Adipose tissue (tissue), 3 donors: ENCODE data around the gene SCML2. TPM values are rescaled to one million over a fixed set of nuclear protein-coding genes. Genes with fewer than 3 reads are reported as not detected.
"Not testable (repeated sequence)": the region's sequence is repeated elsewhere in the genome, so short reads cannot be mapped to it uniquely, and the experiment has no call there.

ENCODE experiments used
- H3K27ac ChIP-seq: one replicate; pipeline ENCODE4 v1.5.1; 2013; ENCODE audit warnings: low read depth, low read length
- WGBS, 3 donors: extraction: QIAGEN DNeasy Blood & Tissue Kit; methylation state at CpG; one replicate each; pipeline ENCODE4 v1.1.7; 2013; 5-methylcytosine and 5-hydroxymethylcytosine counted together
- polyA plus RNA-seq, 3 donors: library from polyadenylated mRNA; stranded (reverse); fragments of 200-250 nt; gene quantifications; one replicate each; pipeline ENCODE4 v1.2.3, GENCODE V29; 2013
- donor health status: healthy with polysubstance abuse.
- donor health status: Bipolar disorder and iron deficiency.
- donor health status: healthy.

The SCML2 gene
- polyA plus RNA-seq, 3 donors, result 0.67 to 2.7 (median 1.1) TPM

GRCh38 chrX:18286322-18286831 is 68.1 kb downstream of the SCML2 start:
- 63 to 71% (median 64%) methylated on average over 3 of the region's 3 CpGs for WGBS, 3 donors
- H3K27ac ChIP-seq, result no peak overlapping the region

- H3K27ac ChIP-seq, result no peak overlapping the region
- 85 to 96% (median 89%) methylated on average over 4 of the region's 4 CpGs for WGBS, 3 donors
Measured at GRCh38 chrX:18278449-18278848, 76.0 kb downstream of the SCML2 start.

DNA sequence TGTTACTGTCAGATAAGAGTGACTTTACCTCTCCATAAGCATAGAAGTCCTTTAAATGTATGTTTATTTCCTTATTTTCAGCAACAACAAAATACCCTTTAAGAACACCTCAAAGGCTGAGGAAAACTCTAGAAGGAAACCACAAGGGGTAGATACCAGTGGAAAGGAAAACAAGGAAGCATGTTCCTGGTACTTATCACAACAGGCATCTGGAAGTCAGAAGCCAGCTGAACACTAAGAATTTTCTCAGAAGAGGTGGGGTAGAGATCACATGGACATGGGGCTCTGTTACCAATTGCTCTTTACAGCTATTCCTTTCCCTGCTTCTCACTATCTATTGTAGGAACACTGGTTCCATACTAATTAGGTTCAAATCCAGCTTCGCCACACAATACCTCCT is 82.3 kb downstream of the SCML2 start:
- WGBS, 3 donors, result 88 to 100% (median 90%) methylated on average over 1 of the region's 1 CpG
- no peak overlapping the region for H3K27ac ChIP-seq

GRCh38 chrX:18271725-18272124 is 82.8 kb downstream of the SCML2 start:
- WGBS, 3 donors, result 65 to 93% (median 82%) methylated on average over 1 of the region's 1 CpG
- no peak overlapping the region for H3K27ac ChIP-seq

DNA sequence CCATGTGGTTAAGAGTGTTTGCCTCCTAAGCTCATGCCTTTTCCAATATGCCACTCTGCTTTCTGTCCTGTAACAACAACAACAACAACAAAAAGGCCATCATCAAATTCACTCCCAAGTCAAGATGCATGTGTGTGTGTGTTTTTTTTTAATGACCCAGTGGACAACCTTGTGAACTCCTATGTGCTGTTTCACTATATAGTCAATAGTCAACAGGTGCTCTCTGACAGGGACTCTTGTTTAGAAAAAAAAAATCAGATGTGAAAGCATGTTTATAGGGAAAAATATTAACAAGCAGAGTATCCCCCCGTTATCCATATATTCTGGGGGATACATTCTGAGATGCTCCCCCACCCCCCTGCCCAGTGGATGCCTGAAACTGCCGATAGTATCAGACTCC is 83.2 kb downstream of the SCML2 start:
- WGBS, 3 donors, result 78 to 95% (median 88%) methylated on average over 2 of the region's 2 CpGs
- H3K27ac ChIP-seq, result no peak overlapping the region

- 94 to 100% (median 97%) methylated on average over 1 of the region's 1 CpG for WGBS, 3 donors
Measured at GRCh38 chrX:18255059-18255458, 99.4 kb downstream of the SCML2 start.

GRCh38 chrX:18252644-18253359 is 101.7 kb downstream of the SCML2 start:
- H3K27ac ChIP-seq, result no peak overlapping the region
- 28 to 42% (median 36%) methylated on average over 3 of the region's 3 CpGs for WGBS, 3 donors

More at GRCh38 chrX:18255059-18255458, 99.4 kb downstream of the SCML2 start:
- H3K27ac ChIP-seq, result no peak overlapping the region

- WGBS, 3 donors, result 73 to 81% (median 74%) methylated on average over 12 to 19 of the region's 21 CpGs
- not testable (repeated sequence) for H3K27ac ChIP-seq
Measured at GRCh38 chrX:18229646-18230045, 124.8 kb downstream of the SCML2 start.

DNA sequence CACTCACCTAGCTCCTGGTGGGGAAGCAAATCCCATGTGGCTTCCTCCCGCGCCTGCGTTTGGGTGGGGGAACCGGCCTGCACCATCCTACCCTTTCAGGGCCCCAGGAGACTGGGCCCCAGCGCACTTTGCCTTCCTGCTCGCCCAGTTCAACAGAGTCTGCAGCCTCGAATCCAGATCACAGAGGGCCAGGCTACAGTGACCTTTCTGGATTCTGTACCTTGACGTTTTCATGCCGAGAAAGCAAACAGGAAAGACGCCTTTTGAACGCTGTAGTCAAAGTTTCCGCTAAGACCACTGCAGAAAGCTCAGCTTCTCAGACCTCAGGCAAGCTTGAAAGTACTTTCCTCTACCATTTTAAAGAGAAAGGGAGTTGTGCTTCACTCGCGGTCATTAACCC is 126.4 kb downstream of the SCML2 start:
- WGBS, 3 donors, result 78 to 89% (median 82%) methylated on average over 14 of the region's 14 CpGs
- H3K27ac ChIP-seq, result no peak overlapping the region

DNA sequence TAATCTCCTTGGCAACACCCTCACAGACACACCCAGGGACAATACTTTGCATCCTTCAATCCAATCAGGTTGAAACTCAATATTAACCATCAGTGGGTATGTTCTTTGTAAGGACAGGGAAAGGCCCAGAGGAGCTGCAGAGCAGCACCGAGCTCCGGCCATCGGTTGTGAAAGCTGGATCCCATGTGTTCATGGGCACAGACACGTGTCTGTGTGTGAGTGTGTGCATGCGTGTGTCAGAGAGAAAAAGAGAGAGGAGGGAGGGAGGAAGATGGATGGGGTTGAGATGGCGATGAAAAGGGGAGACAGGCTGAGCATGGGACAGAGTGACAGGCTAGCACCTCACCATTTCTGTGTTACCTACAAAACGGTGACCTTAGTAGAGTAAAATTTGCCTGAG is 127.0 kb downstream of the SCML2 start:
- no peak overlapping the region for H3K27ac ChIP-seq
- 77 to 97% (median 91%) methylated on average over 6 to 7 of the region's 7 CpGs for WGBS, 3 donors

GRCh38 chrX:18220786-18221185 is 133.7 kb downstream of the SCML2 start, which contains the start of gene BEND2:
Gene BEND2, minus strand, starts transcription at chrX:18220886. Its CDS starts 136 bp downstream, at chrX:18220750.
- WGBS, 3 donors, result 94 to 95% (median 95%) methylated on average over 16 to 19 of the region's 19 CpGs
- no peak within 1 kb of the TSS for H3K27ac ChIP-seq

- WGBS, 3 donors, result 21 to 38% (median 28%) methylated on average over 2 of the region's 2 CpGs
- no peak overlapping the region for H3K27ac ChIP-seq
Measured at GRCh38 chrX:18210470-18210869, 144.0 kb downstream of the SCML2 start.

DNA sequence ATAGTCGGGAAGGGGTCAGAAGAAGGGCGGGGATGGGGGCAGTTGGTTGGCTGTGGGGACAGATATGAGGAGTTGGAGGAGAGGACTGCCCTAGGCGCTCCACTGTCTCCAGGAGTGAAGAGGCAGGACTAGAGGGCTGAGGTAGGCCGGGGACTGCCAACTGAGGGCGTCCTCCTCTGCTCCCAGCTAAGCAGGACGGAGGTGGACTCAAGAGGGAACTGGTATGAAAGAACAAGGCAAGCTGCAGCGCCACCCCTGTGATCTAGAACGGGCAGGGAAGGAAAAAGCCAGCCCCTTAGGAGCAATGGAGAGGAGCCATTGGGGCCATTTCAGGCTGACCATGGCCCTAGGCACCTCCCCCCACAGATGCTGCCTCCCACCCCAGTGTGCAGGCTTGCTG is 147.8 kb downstream of the SCML2 start:
- no peak overlapping the region for H3K27ac ChIP-seq
- 58 to 90% (median 73%) methylated on average over 6 to 8 of the region's 8 CpGs for WGBS, 3 donors

DNA sequence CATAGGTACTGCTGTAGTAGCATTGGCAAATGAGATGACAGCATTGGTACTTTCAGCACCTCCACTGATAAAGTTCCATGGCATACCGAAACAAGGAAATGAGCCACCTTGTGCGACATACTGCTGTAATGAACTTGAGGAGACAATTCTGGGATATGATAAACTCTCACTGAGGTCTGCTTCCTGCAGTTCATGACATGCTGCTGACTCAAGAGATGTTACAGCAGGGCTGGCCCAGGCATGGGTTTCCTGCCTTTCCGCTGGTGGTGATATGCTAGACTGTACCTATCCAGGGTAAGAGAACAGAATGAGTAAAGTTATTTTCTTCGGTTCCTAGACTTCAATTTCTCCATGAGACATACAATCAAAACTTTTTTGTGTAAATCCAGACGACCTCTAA is 150.9 kb downstream of the SCML2 start:
- H3K27ac ChIP-seq, result no peak overlapping the region
- WGBS, 3 donors, result 68 to 82% (median 73%) methylated on average over 5 of the region's 5 CpGs

GRCh38 chrX:18194688-18195087 is 159.8 kb downstream of the SCML2 start:
- WGBS, 3 donors, result 43 to 74% (median 69%) methylated on average over 1 of the region's 1 CpG
- H3K27ac ChIP-seq, result no peak overlapping the region

Other genes starting within 250 kb of the SCML2 start
- not detected for gene BEND2, start 133.8 kb downstream of the SCML2 start, polyA plus RNA-seq
- 1 to 10 TPM in 2 of 3 donors, under 1 TPM in 1; 0.97 to 1.4 (median 1.1) TPM for gene CDKL5, start 70.9 kb upstream of the SCML2 start, polyA plus RNA-seq